Fibroblast of skin of right quadriceps (primary cell): Measurements from ENCODE around the gene ZNF333.
"Not testable (repeated sequence)": the region's sequence is repeated elsewhere in the genome, so short reads cannot be mapped to it uniquely, and the experiment has no call there.

Source experiments
- DNase-seq: peaks from one replicate; pipeline ENCODE4 v3.0.0-alpha.2; 2013

ZNF333 gene

DNA sequence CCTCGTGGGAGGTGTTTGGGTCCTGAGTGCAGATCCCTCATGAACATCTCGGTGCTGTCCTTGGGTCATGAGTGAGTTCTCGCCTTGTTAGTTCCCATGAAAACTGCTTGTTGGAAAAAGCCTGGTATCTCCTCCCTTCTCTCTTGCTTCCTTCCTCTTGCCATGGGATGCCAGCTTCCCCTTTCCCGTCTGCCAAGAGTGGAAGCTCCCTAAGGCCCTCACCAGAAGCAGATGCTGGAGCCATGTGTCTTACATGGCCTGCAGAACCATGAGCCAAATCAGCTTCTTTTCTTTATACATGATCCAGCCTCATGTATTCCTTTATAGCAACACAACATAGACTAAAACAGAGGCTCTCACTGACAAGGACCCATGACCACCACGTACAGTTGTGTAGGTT, 80.3 kb downstream of the ZNF333 start:
- no peak for DNase-seq

DNA sequence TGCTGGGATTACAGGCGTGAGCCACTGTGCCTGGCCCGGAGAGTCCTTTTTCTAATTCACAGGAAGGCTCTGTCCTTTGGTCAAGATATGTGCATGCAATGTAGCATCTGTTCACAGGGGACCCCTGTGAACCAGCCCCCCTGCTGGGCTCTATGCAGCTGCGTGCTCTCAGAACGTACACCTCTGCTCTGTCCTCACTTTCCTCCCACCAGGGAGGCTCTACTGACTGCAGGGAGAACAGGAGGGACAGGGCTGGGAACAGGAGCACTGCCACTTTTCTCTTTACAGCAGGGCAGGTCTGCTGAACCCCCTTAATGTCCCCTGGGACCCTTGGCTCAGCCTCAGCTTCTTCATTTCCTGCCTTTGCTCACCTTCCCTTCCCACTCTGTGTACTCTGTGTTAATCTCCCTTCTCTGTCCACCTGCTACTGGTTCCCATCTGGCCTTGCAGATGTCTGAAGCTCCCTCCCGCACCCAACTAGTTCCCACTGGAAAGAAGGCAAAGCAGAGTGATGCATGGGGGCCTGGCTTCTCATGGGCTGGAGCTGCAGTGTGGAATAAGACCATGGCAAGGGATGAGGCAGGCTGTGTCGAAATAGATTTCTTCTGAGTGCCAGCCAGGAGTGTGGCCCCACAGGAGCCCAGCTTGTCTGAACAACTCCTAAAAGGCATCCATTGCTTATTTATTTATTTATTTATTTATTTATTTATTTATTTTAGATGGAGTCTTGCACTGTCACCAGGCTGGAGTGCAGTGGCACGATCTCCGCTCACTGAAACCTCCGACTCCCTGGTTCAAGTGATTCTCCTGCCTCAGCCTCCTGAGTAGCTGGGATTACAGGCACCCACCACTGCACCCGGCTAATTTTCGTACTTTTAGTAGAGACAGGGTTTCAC, 81.3 kb downstream of the ZNF333 start:
- DNase-seq, result no peak

DNA sequence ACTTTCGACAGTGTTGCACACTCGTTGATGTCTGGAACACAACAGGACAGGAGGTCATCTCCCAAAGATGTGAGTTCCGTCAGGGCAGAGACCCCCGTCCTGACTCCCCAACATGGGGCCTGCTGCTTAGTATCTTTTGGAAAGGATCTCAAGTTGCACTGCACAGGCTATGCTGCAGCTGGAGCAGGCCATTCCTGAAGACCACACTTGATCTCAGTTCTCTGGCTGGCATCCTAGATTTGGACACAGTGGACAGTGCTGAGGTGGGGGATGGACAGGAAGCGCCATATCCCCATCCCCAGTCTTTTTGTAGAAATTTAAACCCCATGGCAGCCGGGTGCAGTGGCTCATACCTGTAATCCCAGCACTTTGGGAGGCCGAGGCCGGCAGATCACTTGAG, 82.6 kb downstream of the ZNF333 start:
- DNase-seq, result no peak

DNA sequence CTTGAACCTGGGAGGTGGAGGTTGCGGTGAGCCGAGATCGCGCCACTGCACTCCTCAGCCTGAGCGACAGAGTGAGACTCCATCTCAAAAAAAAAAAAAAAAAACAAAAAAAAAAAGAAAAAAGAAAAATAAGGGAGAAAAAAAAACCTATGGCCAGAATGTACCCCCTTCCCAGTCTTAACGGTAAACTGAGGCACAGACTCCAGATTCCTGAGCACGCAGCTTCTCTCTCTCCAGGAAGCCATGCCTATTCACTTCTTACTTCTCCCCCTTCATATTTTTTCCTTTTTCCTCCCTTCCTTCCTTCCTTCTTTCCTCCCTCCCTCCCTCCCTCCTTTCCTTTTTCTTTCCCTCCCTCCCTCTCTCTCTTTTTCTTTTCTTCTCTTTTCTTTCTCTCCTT, 83.1 kb downstream of the ZNF333 start:
- DNase-seq, result no peak

DNA sequence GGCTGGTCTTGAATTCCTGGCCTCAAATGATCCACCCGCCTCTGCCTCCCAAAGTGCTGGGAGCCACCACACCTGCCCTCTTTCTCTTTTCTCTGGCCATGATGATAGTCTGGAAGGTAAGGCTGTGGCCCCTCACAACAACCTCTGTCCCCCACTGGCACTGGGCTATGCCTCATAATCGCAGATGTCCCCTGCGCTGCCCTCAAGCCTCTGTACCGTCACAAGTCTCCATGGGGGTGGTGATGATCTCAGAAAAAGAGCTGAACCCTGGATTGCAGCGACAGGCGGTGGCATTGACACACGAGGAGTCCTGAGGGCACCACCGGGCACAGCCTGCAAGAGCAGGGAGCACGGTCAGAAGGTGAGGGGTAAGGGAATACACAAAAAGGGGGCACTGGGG, 83.9 kb downstream of the ZNF333 start:
- DNase-seq, result not testable (repeated sequence)

DNA sequence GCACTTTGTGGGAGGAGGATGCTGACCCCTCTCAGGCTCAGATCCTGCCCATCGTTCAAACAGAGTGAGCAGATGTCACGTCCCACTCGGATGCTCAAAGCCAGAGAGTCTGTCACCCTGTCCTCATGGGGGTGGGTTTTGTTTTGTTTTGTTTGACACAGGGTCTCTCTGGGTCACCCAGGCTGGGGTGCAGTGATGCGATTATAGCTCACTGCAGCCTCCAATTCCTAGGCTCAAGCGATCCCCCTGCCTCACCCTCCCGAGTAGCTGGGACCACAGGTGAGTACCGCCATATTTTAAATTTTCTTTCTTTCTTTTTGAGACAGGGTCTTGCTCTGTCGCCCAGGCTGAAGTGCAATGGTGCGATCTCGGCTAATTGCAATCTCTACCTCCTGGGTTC, 84.5 kb downstream of the ZNF333 start:
- no peak for DNase-seq

DNA sequence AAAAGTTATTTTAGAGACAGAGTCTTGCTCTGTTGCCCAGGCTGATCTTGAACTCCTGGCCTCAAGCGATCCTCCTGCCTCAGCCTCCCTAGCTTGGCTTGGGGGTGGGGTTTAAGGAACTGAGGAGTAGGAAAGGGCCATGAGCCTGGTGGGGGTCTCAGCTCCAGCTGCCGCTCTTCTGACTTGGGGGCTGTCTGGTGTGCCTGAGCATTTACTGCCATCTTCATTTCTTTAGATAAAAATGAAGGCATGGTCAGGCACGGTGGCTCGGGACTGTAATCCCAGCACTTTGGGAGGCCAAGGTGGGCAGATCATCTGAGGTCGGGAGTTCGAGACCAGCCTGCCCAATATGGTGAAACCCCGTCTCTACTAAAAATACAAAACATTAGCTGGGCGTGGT, 85.5 kb downstream of the ZNF333 start:
- not testable (repeated sequence) for DNase-seq

DNA sequence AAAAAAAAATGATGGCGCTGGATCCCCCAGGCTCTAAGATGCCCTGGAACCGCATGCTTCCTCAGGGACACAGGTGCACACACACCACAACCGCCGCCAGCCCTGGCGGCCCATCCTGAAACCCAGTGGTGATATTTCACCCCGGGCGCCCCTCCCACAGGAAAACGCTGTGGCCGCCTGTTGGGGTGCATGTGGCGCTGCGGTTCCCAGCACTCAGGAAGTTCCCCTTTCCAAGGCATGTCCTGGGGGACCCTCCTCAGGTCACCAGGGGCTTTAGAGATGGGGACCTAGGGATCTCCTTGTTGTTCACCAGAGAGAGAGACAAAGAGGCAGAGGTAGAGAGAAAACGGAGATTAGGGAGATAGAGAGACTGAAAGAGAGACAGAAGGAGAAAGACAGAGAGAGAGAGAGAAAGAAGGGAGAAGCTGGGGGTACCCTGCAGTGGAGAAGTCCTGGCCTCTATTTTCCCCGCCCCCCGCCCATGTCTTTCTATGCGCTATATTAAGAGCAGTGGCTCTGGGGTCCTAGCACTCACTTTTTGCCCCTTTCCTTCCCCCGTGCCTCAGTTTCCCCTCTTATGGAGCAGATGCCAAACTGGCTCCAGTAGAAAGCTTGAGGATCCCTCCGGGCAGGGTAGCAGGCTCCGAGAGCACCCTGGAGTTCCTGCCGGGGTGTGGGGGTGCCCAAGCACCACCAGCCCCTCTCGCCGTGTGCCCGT, 86.2 kb downstream of the ZNF333 start:
- DNase-seq, result no peak

DNA sequence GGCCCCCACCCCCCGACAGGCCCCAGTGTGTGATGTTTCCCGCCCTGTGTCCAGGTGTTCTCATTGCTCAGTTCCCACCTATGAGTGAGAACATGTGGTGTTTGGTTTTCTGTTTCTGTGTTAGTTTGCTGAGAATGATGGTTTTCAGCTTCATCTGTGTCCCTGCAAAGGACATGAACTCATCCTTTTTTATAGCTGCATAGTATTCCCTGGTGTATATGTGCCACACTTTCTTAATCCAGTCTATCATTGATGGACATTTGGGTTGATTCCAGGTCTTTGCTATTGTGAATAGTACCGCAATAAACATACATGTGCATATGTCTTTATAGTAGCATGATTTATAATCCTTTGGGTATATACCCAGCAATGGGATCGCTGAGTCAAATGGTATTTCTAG, 87.8 kb downstream of the ZNF333 start:
- not testable (repeated sequence) for DNase-seq

DNA sequence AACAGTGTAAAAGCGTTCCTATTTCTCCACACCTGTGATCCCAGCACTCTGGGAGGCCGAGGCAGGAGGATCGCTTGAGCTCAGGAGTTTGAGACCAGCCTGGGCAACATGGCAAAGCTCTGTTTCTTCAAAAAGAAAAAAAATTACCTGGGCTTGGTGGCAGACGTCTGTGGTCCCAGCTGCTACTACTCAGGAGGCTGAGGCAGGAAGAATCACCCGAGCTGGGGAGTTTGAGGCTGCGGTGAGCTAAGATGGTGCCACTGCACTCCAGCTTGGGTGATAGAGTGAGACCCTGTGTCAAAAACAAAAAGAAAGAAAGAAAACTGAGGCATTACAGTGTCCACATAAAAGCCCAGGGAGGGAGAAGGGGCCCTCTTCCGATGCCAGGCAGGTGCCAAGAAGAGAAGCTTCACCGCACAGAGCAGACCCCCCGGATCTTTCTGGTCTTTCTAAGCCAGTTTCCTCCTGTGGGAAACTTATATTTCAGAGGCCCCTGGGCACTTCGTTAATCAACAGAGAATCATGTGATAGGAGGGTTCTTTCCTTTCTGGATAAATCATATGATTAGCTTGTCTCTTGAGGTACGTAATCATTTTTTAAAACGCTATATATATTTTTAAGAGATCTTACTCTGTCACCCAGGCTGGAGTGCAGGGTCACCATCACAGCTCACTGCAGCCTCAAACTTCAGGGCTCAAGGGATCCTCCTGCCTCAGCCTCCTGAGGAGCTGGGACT, 88.4 kb downstream of the ZNF333 start, which contains the start of gene ADGRE2:
TSS of gene ADGRE2 (minus strand) at position 451 of the 736 bp plus-strand sequence. CDS start 1,804 bp downstream, outside the sequence.
- DNase-seq, result not testable (repeated sequence)

DNA sequence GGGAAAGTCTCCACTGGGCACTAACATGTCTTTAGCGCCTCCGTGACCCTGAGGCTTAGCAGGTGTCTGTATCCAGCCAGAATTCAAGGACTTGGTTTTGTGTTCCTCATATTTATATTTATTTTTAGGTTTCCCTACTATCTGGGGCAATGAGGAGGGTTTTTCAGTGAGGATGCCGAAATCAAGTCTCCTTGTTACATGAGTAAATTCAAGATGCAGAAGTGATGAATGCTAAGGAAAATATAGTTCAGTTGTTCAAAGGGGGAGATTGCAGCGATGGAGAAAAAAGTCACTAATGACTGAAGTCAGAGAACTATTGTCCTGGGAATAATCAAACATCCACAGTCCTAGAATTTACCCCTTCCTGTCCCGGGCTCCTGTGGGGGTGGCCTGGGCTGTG, 89.3 kb downstream of the ZNF333 start:
- DNase-seq, result no peak

DNA sequence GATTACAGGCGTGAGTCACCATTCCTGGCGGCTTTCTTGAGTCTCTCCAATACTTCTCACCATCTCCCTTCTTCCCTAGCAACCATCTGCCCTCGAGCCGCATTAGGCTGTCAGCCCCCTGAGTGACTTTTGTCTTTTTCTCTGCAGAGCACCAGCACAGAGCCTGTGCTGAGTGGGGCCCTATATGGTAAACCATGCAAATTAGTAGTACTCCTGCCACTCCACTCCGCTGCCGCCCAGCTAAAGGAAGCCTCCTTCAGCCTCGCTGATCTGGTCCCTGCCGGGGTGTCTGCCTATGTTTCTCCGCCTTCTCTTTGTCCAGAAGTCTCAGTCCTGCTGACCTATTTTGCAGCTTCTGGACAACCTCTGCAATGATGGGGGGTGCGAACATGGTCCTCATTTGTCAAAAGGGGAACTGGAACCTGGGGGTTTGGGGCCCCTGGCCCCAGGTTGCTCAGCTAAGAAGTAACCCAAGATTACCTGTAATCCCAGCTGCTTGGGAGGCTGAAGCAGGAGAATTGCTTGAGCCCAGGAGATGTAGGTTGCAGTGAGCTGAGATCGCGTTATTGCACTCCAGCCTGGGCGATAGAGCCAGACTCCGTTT, 90.9 kb downstream of the ZNF333 start:
- not testable (repeated sequence) for DNase-seq

DNA sequence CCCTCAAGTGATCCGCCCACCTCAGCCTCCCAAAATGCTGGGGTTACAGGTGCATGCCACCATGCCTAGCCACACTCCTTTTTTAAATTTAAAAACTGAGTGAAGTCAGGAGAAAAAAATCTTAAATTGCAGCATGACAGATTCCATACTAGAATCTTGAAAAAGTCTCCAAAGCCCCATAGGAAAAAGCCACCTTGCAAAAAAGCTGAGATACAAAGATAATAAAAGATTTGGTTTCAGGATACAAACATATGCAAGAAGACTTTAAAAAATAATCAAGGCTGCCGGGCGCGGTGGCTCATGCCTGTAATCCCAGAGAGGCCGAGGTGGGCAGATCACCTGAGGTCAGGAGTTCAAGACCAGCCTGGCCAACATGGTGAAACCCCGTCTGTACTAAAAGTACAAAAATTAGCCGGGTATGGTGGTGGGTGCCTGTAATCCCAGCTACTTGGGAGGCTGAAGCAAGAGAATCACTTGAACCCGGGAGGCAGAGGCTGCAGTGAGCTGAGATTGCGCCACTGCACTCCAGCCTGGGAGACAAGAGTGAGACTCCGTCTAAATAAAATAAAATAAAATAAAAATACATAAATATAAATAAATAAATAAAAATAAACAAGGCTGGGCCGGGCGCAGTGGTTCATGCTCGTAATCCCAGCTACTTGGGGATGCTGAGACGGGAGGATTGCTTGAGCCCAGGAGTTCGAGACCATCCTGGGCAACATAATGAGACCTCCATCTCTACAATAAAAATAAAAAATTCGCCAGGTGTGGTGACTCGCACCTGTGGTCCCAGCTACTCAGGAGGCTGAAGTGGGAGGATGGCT, 92.1 kb downstream of the ZNF333 start:
- not testable (repeated sequence) for DNase-seq

DNA sequence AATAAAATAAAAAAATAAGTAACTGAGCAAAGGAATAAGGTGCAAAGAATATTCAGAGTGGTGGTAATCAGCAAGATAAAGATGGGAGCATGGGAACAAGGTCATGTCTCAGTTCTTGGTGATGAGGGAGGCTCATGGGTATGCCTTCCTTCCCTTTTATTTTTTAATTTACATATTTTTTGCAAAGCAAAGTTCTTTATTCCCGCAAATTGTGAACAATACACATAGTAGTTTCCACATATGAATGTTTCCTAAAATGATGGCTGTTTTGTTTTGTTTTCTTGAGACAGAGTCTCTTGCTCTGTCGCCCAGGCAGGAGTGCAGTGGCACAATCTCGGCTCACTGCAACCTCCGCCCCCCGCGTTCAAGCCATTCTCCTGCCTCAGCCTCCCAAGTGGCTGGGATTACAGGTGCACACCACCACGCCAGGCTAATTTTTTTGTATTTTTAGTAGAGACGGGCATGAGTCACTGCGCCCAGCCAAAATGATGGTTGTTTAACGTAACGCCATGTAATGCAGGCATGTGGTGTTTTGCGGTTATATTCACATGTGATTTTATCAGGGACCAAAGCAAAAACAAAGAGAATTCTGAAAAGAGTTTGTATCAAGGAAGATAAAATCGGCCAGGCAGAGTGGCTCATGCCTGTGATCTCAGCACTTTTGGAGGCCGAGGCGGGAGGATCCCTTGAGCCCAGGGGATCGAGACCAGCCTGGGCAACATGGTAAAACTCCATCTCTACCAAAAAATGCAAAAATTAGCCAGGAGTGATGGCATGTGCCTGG, 93.0 kb downstream of the ZNF333 start:
- no peak for DNase-seq
